ENCODE data around the gene TRIM49D1. TPM values are rescaled to one million over a fixed set of nuclear protein-coding genes. Genes with fewer than 3 reads are reported as not detected.
"Not testable (repeated sequence)": the region's sequence is repeated elsewhere in the genome, so short reads cannot be mapped to it uniquely, and the experiment has no call there.

Gene TRIM49D1, protein sequence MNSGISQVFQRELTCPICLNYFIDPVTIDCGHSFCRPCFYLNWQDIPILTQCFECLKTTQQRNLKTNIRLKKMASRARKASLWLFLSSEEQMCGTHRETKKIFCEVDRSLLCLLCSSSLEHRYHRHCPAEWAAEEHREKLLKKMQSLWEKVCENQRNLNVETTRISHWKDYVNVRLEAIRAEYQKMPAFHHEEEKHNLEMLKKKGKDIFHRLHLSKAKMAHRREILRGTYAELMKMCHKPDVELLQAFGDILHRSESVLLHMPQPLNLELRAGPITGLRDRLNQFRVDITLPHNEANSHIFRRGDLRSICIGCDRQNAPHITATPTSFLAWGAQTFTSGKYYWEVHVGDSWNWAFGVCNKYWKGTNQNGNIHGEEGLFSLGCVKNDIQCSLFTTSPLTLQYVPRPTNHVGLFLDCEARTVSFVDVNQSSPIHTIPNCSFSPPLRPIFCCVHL
- not detected for total RNA-seq

- DNase-seq, result no peak
- no peak within 1 kb of the TSS for H3K27ac ChIP-seq
- H3K9me3 ChIP-seq, result no peaks in the 10 kb centered on the region
- WGBS, 2 donors, result 43 to 56% methylated on average over 2 to 3 of the region's 3 CpGs
- H3K4me1 ChIP-seq, result no peaks in the 10 kb centered on the region
- no peaks in the 10 kb centered on the region for H3K36me3 ChIP-seq
- intact Hi-C loops (cut with DNase I), result no loop called here
- H3K27me3 ChIP-seq, result no peaks in the 10 kb centered on the region
- TF ChIP-seq CTCF (IDR thresholded peaks at IDR 0.05) (no peak), POLR2A (IDR thresholded peaks at IDR 0.05) (no peak)
- no peak within 1 kb of the TSS for H3K4me3 ChIP-seq
Measured at GRCh38 chr11:89922195-89922660, at the start of gene TRIM49D1. TRIM49D1 (minus strand) TSS chr11:89922245; CDS start chr11:89917710, 4,535 bp downstream.

DNA sequence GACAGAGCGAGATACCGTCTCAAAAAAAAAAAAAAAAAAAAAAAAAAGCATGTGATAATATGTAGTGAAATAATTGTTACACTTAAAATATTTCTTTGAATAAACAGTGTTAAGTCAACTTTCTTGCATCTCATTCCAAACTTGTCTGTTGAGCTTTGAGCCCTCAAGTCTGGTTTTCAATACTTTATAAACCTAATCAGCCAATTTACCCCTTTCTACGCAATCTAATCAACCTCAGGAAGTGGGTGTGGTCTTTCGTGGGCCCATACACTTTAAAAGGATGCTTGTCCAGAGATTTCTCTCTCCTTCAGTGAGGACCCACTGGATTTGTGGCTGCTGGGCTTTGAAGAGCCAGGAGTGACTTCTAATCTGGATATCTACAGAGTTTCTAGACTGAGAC, 43.7 kb upstream of the TRIM49D1 start, which contains the start of gene TRIM64:
TSS of gene TRIM64 (plus strand) at position 301 of the 400 bp plus-strand sequence. CDS start 2,467 bp downstream, outside the sequence.
- DNase-seq; H3K27me3 ChIP-seq; H3K36me3 ChIP-seq; H3K9me3 ChIP-seq; H3K4me3 ChIP-seq; intact Hi-C loops (cut with DNase I); H3K4me1 ChIP-seq; H3K27ac ChIP-seq: not testable (repeated sequence)
- WGBS, 2 donors, result no CpG with 5 or more reads among the region's 4 CpGs

DNA sequence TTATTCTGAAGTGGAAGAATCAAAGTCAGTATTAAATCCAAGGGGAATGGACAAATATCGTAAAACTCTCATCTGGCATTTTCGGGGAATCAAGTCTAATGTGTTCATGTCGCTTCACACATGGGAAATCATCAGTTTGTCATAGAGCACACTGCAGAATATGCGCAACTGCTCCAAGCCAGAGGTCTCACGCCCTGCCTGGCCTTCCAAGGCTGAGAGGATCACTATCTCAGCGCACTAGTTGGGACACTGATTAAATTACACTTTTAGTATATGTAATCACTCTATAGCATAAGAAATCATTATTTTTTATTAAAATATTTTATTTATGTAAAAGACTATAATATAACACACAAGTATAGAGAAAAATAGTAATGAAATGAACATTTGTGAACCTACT, 38.8 kb upstream of the TRIM49D1 start:
- H3K4me1 ChIP-seq; H3K4me3 ChIP-seq; DNase-seq; intact Hi-C loops (cut with DNase I); H3K27ac ChIP-seq; H3K27me3 ChIP-seq; H3K9me3 ChIP-seq; H3K36me3 ChIP-seq: not testable (repeated sequence)
- WGBS, 2 donors, result 83 to 93% methylated on average over 3 to 6 of the region's 6 CpGs

DNA sequence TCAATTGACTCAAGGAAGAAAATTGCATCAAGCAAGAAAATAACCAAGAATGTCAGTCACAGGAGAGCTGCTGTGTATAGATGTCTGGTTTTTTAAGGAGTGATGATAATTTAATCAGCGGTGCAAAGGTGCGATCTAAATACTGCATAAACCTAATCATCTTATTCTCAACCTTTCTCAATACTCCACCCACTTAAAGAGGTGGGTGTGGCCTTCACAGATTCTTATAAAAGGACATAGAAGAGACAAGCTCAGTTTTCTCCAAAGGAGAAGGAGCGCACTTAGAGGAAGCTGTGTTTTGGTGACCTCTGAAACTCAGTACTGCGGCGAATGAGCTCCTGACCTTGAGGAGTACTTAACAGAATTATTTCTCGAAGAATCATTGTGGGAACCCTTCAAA, 1.7 kb upstream of the TRIM49D1 start, which contains the start of gene TRIM49D2:
TSS of gene TRIM49D2 (plus strand) at position 301 of the 400 bp plus-strand sequence. CDS start 2,698 bp downstream, outside the sequence.
- H3K4me1 ChIP-seq; H3K27me3 ChIP-seq; H3K36me3 ChIP-seq; intact Hi-C loops (cut with DNase I); H3K4me3 ChIP-seq; H3K27ac ChIP-seq; DNase-seq; H3K9me3 ChIP-seq: not testable (repeated sequence)
- whole genome bisulfite sequencing, 2 donors, result 94 to 97% methylated on average over 2 of the region's 6 CpGs

GRCh38 chr11:89900809-89901208, 21.2 kb downstream of the TRIM49D1 start:
- H3K9me3 ChIP-seq; H3K27ac ChIP-seq; H3K36me3 ChIP-seq; H3K27me3 ChIP-seq; intact Hi-C loops (cut with DNase I); DNase-seq; H3K4me3 ChIP-seq; H3K4me1 ChIP-seq: not testable (repeated sequence)
- WGBS, 2 donors, result no CpG with 5 or more reads among the region's 14 CpGs

DNA sequence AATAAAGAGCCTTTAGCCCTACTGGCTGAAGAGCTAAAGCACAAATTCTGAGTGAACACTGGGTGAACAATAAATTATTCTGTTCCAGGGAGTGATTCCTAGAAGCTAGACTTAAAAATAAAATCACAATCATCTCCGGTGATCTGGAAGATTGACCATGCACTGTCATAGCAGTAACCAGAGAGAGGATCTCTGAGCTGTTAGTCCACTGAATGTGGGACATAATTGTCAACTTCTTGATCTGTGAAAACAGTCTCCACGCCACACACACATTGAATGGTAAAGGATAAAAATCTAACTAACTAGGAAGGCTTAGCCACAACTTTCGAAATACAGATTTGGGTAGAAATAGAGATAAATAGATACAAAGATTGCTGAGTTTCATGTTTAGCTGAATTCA, 28.8 kb downstream of the TRIM49D1 start:
- H3K9me3 ChIP-seq; H3K36me3 ChIP-seq; DNase-seq; intact Hi-C loops (cut with DNase I); H3K4me3 ChIP-seq; H3K4me1 ChIP-seq; H3K27ac ChIP-seq; H3K27me3 ChIP-seq: not testable (repeated sequence)
- WGBS, 2 donors, result 45 to 83% methylated on average over 2 of the region's 3 CpGs

DNA sequence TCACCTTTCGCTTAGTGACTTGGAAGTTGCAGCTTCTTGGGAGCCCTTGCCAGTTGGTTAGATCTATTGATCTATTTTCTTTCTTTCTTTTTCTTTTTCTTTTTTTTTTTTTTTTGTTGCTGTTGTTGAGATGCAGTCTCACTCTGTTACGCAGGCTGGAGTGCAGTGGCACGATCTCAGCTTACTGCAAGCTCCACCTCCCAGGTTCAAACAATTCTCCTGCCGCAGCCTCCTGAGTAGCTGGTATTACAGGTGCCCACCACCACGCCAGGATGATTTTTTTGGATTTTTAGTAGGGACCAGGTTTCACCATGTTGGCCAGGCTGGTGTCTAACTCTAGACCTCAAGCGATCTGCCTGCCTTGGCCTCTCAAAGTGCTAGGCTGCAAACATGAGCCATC, 44.5 kb downstream of the TRIM49D1 start:
- not testable (repeated sequence) for H3K4me1 ChIP-seq
- WGBS, 2 donors, result 82% methylated on average over 3 of the region's 6 CpGs; no CpG with 5 or more reads in 1 of the 2 donors

GRCh38 chr11:89872588-89872987, 49.5 kb downstream of the TRIM49D1 start:
- intact Hi-C loops (cut with DNase I); H3K27ac ChIP-seq; H3K4me1 ChIP-seq; DNase-seq; H3K4me3 ChIP-seq; H3K9me3 ChIP-seq; H3K27me3 ChIP-seq; H3K36me3 ChIP-seq: not testable (repeated sequence)
- 54 to 61% methylated on average over 2 of the region's 2 CpGs for WGBS, 2 donors

More for the DNA sequence above, 44.5 kb downstream of the TRIM49D1 start:
- H3K27me3 ChIP-seq; H3K9me3 ChIP-seq; H3K4me3 ChIP-seq; DNase-seq; intact Hi-C loops (cut with DNase I); H3K36me3 ChIP-seq; H3K27ac ChIP-seq: not testable (repeated sequence)

GRCh38 chr11:89865223-89865622, 56.8 kb downstream of the TRIM49D1 start:
- H3K27me3 ChIP-seq; H3K9me3 ChIP-seq; H3K36me3 ChIP-seq; H3K4me1 ChIP-seq; DNase-seq; H3K4me3 ChIP-seq; intact Hi-C loops (cut with DNase I); H3K27ac ChIP-seq: not testable (repeated sequence)
- WGBS, 2 donors, result no CpG with 5 or more reads among the region's 35 CpGs

DNA sequence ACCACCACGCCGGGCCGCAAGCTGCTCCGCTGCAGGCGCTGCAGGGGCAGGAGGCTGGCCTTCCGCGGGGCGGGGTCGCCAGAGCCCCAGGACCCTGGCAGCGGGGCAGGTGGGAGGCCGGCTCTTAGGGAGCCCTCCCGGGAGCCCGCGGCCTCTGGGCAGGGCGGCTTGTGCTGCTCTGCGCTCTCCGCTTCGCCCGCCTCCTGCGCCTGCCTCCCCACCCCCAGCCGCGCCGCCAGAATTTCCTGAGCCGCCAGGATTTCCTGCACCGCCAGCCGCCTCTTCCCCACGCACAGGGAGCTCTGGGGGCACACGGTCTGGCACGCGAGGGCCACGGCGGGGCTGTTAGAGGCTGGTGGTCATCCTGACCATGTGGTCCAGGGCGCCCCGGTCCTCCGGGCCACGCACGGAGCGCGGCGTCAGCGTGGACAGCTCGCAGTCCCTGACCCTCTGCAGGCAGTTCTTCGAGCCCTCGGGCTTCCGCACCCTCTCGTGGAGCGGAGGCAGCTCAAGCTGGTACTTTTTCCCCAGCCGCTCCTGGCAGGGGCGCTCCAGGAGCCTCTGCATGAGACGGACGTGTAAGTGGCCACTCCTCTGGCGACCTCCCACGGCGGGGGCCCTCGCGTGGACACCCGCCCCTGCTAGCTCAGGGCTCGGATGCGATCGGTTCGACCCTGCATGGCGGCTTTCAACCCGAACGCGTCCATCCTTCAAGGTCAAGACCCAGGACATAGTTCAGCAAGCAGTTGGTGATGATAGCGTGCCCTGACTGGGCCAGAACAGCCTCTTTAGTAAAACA, 57.9 kb downstream of the TRIM49D1 start:
- intact Hi-C loops (cut with DNase I); H3K9me3 ChIP-seq; H3K36me3 ChIP-seq; H3K4me1 ChIP-seq; DNase-seq; H3K27me3 ChIP-seq: not testable (repeated sequence)
- Histone ChIP-seq H3K4me3 (peak overlapping the region; percentile 12 to 56 (median 38)), H3K27ac (peak overlapping the region in 2 of 4 donors; percentile 28 to 63)
- 4 to 27% methylated on average over 3 to 9 of the region's 66 CpGs for WGBS, 2 donors

Data from esophagus squamous epithelium (tissue), 5 donors.